ENCODE measurements around the gene SPATA6.

DNA sequence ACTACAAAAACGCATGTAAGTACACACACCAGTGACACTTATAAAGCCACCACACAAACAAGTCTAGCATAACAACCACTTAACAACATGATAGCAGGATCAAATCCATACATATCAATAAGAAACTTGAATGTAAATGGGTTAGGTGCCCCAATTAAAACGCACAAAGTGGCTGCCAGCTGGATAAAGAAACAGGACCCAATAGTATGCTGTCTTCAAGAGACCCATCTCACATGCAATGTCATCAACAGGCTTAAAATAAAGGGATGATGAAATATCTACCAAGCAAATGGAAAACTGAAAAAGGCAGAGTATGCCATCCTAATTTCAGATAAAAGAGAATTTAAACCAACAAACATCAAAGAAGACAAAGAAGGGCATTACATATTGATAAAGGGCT, 139.9 kb downstream of the SPATA6 start:
- TF ChIP-seq FOXM1 (IDR thresholded peaks at IDR 0.05; ENCODE audit: borderline replicate concordance) (no peak), FOXA1 (IDR thresholded peaks at IDR 0.05) (no peak), SP1 (IDR thresholded peaks at IDR 0.05) (no peak)

Data from HEK293T (cell line).